Keratinocyte (primary cell): ENCODE data around the gene SCP2.

Experiments used
- EZH2 ChIP-seq: IDR thresholded peaks from one replicate; pipeline ENCODE4 v1.6.1; 2012; ENCODE audit warnings: inconsistent platforms, mild to moderate bottlenecking, low read length, moderate library complexity
- TF ChIP-seq, protein P1 (sequence below), 3 experiments: IDR thresholded peaks in 1 of 3; conservative IDR thresholded peaks in 1 of 3; optimal IDR thresholded peaks in 1 of 3; 2 replicates in 2 of 3; 3 replicates in 1 of 3; pipeline versions ENCODE3 to v1.5.1; 2011; ENCODE audit warnings: low read length in 3 of 3, mild to moderate bottlenecking in 3 of 3, moderate library complexity in 2 of 3, control low read depth in 1 of 3, inconsistent platforms in 1 of 3; ENCODE audit not compliant: insufficient read depth in 2 of 3; ENCODE audit errors: extremely low read depth in 1 of 3

DNA sequence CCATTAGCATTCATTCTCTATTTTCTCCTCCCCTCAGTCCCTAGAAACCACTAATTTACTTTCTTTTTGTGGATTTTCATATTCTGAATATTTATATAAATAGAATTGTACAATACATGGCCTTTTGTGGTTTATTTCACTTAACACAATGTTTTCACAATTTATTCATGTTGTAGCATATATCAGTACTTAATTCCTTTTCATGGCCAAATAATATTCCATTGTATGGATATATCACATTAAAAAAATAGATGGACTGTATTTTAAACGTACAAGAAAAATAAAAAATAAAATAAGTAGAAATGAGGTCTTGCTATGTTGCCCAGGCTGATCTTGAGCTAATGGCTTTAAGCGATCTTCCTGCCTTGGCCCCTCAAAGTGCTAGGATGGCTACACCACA, 25.0 kb downstream of the SCP2 start:
- TF ChIP-seq, protein P1, sequence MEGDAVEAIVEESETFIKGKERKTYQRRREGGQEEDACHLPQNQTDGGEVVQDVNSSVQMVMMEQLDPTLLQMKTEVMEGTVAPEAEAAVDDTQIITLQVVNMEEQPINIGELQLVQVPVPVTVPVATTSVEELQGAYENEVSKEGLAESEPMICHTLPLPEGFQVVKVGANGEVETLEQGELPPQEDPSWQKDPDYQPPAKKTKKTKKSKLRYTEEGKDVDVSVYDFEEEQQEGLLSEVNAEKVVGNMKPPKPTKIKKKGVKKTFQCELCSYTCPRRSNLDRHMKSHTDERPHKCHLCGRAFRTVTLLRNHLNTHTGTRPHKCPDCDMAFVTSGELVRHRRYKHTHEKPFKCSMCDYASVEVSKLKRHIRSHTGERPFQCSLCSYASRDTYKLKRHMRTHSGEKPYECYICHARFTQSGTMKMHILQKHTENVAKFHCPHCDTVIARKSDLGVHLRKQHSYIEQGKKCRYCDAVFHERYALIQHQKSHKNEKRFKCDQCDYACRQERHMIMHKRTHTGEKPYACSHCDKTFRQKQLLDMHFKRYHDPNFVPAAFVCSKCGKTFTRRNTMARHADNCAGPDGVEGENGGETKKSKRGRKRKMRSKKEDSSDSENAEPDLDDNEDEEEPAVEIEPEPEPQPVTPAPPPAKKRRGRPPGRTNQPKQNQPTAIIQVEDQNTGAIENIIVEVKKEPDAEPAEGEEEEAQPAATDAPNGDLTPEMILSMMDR (optimal IDR thresholded peaks at IDR 0.05 in 1 of 3, IDR thresholded peaks at IDR 0.05 in 1 of 3, conservative IDR thresholded peaks at IDR 0.05 in 1 of 3; ENCODE audit: extremely low read depth in 1 of 3, insufficient read depth in 2 of 3, low read length in 3 of 3), result no peak
- TF ChIP-seq EZH2, result no peak
